ENCODE data around the gene MEMO1.

DNA sequence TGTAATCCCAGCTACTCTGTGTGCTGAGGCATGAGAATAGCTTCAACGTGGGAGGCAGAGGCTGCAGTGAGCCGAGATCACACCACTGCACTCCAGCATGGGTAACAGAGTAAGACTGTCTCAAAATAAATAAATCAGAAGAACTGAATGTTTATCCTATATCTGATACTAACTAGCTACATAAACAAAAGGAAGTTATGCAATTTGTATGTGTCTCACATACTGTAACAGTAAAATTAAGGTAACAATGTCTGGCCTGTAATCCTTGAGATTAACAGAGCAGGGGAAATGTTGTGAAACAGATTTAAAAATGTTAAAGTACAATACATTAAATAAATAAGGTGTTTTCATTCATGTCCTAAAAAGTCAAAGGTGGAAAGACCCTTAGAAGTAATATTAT, 150.8 kb downstream of the MEMO1 start:
- TF ChIP-seq, protein P1, sequence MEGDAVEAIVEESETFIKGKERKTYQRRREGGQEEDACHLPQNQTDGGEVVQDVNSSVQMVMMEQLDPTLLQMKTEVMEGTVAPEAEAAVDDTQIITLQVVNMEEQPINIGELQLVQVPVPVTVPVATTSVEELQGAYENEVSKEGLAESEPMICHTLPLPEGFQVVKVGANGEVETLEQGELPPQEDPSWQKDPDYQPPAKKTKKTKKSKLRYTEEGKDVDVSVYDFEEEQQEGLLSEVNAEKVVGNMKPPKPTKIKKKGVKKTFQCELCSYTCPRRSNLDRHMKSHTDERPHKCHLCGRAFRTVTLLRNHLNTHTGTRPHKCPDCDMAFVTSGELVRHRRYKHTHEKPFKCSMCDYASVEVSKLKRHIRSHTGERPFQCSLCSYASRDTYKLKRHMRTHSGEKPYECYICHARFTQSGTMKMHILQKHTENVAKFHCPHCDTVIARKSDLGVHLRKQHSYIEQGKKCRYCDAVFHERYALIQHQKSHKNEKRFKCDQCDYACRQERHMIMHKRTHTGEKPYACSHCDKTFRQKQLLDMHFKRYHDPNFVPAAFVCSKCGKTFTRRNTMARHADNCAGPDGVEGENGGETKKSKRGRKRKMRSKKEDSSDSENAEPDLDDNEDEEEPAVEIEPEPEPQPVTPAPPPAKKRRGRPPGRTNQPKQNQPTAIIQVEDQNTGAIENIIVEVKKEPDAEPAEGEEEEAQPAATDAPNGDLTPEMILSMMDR (IDR thresholded peaks at IDR 0.05; ENCODE audit: low read depth, low read length, poor library complexity, severe bottlenecking): no peak
- no peak for TF ChIP-seq EZH2phosphoT487 (IDR thresholded peaks at IDR 0.05; ENCODE audit: borderline replicate concordance, low read length)
